ENCODE measurements around the gene ANO10.

DNA sequence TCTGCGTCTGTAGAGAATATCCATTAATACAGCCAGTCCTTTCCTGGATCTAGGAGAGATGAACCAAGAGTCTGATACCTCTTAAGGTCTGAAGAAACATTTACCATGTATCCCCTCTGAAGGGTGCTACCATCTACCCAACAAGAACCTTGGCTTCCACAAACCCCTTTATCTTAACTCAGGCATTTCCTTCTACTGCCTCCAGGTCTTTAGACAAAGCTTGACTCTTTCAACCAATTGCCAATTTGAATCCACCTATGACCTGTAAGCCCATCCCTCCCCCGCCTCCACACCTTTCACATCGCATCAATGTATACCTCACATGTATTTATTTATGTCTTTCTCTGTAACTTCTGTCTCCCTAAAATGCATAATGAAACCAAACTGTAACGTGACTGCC, 196.0 kb downstream of the ANO10 start:
- no peak for TF ChIP-seq SIN3A (IDR thresholded peaks at IDR 0.05; ENCODE audit: borderline replicate concordance, insufficient read depth, low read depth, low read length)
- TF ChIP-seq POLR2AphosphoS5 (IDR thresholded peaks at IDR 0.05; ENCODE audit: low read depth, low read length), result no peak
- TF ChIP-seq, protein P1, sequence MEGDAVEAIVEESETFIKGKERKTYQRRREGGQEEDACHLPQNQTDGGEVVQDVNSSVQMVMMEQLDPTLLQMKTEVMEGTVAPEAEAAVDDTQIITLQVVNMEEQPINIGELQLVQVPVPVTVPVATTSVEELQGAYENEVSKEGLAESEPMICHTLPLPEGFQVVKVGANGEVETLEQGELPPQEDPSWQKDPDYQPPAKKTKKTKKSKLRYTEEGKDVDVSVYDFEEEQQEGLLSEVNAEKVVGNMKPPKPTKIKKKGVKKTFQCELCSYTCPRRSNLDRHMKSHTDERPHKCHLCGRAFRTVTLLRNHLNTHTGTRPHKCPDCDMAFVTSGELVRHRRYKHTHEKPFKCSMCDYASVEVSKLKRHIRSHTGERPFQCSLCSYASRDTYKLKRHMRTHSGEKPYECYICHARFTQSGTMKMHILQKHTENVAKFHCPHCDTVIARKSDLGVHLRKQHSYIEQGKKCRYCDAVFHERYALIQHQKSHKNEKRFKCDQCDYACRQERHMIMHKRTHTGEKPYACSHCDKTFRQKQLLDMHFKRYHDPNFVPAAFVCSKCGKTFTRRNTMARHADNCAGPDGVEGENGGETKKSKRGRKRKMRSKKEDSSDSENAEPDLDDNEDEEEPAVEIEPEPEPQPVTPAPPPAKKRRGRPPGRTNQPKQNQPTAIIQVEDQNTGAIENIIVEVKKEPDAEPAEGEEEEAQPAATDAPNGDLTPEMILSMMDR (IDR thresholded peaks at IDR 0.05), result no peak

Data from Panc1 (cell line).